B cell (primary cell): ENCODE results near the gene DDX39B. TPM values are rescaled to one million over a fixed set of nuclear protein-coding genes. Genes with fewer than 3 reads are reported as not detected.
"Not testable (repeated sequence)": the region's sequence is repeated elsewhere in the genome, so short reads cannot be mapped to it uniquely, and the experiment has no call there.

ENCODE experiments used
- ATAC-seq: fragments of 200-7000 bp; cut with Tn5 transposase; one replicate; pipeline ENCODE4 v1.10.0; 2021; ENCODE audit warnings: low read depth, mild to moderate bottlenecking, moderate number of reproducible peaks, moderate library complexity
- CTCF ChIA-PET: fragments of 350-600 bp; sonication (Branson Sonifier 250); formaldehyde crosslinking; loops from one replicate; lab custom pipeline; 2021; ENCODE audit warnings: antibody characterized with exemption, inconsistent platforms; lab: Charles Lee
- POLR2A ChIA-PET: fragments of 350-600 bp; sonication (Branson Sonifier 250); formaldehyde crosslinking; loops from one replicate; lab custom pipeline; 2021; ENCODE audit warnings: antibody characterized with exemption; lab: Charles Lee
- DNase-seq: peaks from one replicate; pipeline ENCODE4 v3.0.0; 2013
- H2AFZ ChIP-seq: 2 replicates; pipeline ENCODE4 v1.6.1; 2012; ENCODE audit warnings: mild to moderate bottlenecking, low read depth, low read length; ENCODE audit not compliant: insufficient read depth, poor library complexity, severe bottlenecking
- H3K27ac ChIP-seq, 2 donors: 1 replicate in 1 of 2; 2 replicates in 1 of 2; pipeline ENCODE4 v1.5.1; 2012 to 2013; ENCODE audit warnings: low read length in 2 of 2, mild to moderate bottlenecking in 2 of 2, moderate library complexity in 1 of 2
- H3K27me3 ChIP-seq, 4 experiments: fragments of 200-600 bp in 1 of 4; sonication (generic) in 1 of 4; replicated peaks in 1 of 4; 1 replicate in 2 of 4; 2 replicates in 2 of 4; pipeline versions ENCODE4 v1.6.1 to v1.7.0; 2013 to 2016; ENCODE audit warnings: low read length in 3 of 4, mild to moderate bottlenecking in 2 of 4, mixed read lengths in 1 of 4, moderate library complexity in 1 of 4; ENCODE audit not compliant: insufficient read depth in 4 of 4, control insufficient read depth in 3 of 4; ENCODE audit errors: control extremely low read depth in 1 of 4
- H3K36me3 ChIP-seq, 2 experiments: replicated peaks in 1 of 2; 1 replicate in 1 of 2; 2 replicates in 1 of 2; pipeline versions ENCODE4 v1.6.1 to v1.7.1; 2013; ENCODE audit warnings: low read length in 1 of 2; ENCODE audit not compliant: insufficient read depth in 2 of 2, control insufficient read depth in 1 of 2; ENCODE audit errors: control extremely low read depth in 1 of 2, extremely low read depth in 1 of 2
- H3K4me1 ChIP-seq, 2 donors: fragments of 200-600 bp in 1 of 2; sonication (generic) in 1 of 2; 1 replicate in 1 of 2; 2 replicates in 1 of 2; pipeline versions ENCODE4 v1.5.1 to v1.6.1; 2013 to 2017; ENCODE audit warnings: low read length in 2 of 2; ENCODE audit not compliant: control insufficient read depth in 2 of 2, insufficient read depth in 2 of 2
- H3K4me2 ChIP-seq: replicated peaks from 2 replicates; pipeline ENCODE3; 2012; ENCODE audit warnings: mild to moderate bottlenecking, low read depth, low read length; ENCODE audit not compliant: poor library complexity, severe bottlenecking
- H3K4me3 ChIP-seq, 5 experiments: fragments of 200-600 bp in 1 of 5; sonication (generic) in 1 of 5; 1 replicate in 3 of 5; 2 replicates in 2 of 5; pipeline versions ENCODE4 v1.5.1 to v1.7.0; 2011 to 2016; ENCODE audit warnings: low read length in 4 of 5, mild to moderate bottlenecking in 4 of 5, low read depth in 2 of 5, control low read depth in 1 of 5, moderate library complexity in 1 of 5; ENCODE audit not compliant: insufficient read depth in 1 of 5; ENCODE audit errors: control extremely low read depth in 1 of 5, extremely low read depth in 1 of 5
- H3K79me2 ChIP-seq: fragments of 200-600 bp; sonication (generic); one replicate; pipeline ENCODE4 v1.6.0; 2016; ENCODE audit warnings: low read length; ENCODE audit not compliant: control insufficient read depth, insufficient read depth
- H3K9ac ChIP-seq: fragments of 200-600 bp; sonication (generic); 2 replicates; pipeline ENCODE4 v1.6.1; 2017; ENCODE audit warnings: mild to moderate bottlenecking, low read length, moderate library complexity
- H3K9me3 ChIP-seq, 3 donors: one replicate each; pipeline versions ENCODE4 v1.6.1 to v1.7.1; 2013; ENCODE audit warnings: low read length in 2 of 3; ENCODE audit not compliant: control insufficient read depth in 2 of 3, insufficient read depth in 1 of 3; ENCODE audit errors: control extremely low read depth in 1 of 3
- H4K20me1 ChIP-seq: 2 replicates; pipeline ENCODE4 v1.6.0; 2012; ENCODE audit warnings: mild to moderate bottlenecking, low read length; ENCODE audit not compliant: insufficient read depth, control insufficient read depth, poor library complexity, severe bottlenecking
- H3K27ac Mint-ChIP-seq: one replicate; pipeline ENCODE4 v1.8.0; 2021; ENCODE audit warnings: mixed read lengths
- H3K27me3 Mint-ChIP-seq: one replicate; pipeline ENCODE4 v1.8.0; 2021; ENCODE audit warnings: mixed read lengths
- H3K4me1 Mint-ChIP-seq: one replicate; pipeline ENCODE4 v1.8.0; 2021; ENCODE audit warnings: mixed read lengths
- H3K4me3 Mint-ChIP-seq: one replicate; pipeline ENCODE4 v1.8.0; 2021; ENCODE audit warnings: mixed read lengths
- H3K9me3 Mint-ChIP-seq: one replicate; pipeline ENCODE4 v1.8.0; 2022; ENCODE audit warnings: mixed read lengths; ENCODE audit not compliant: insufficient read depth
- EZH2 ChIP-seq: IDR thresholded peaks from 2 replicates; pipeline ENCODE4 v1.6.1; 2012; ENCODE audit warnings: borderline replicate concordance, low read depth, mild to moderate bottlenecking, moderate library complexity, low read length; ENCODE audit not compliant: insufficient read depth, poor library complexity, severe bottlenecking
- WGBS: methylation state at CpG from one replicate; pipeline ENCODE4 v1.1.5; 2013; ENCODE audit warnings: missing lambda C conversion rate; ENCODE audit not compliant: insufficient coverage; 5-methylcytosine and 5-hydroxymethylcytosine counted together
- intact Hi-C: fragments of 100-400 bp; cut with micrococcal nuclease; formaldehyde crosslinking; loops from one replicate; pipeline ENCODE4 v1.10.0; 2022
- polyA plus RNA-seq: library from polyadenylated mRNA; depleted of rRNA; stranded (reverse); fragments of >200 nt; gene quantifications from 2 replicates; pipeline ENCODE4 v1.2.3, GENCODE V29; 2012
- total RNA-seq, 2 donors: library from RNA; stranded (reverse); fragments of 120-200 nt in 1 of 2; gene quantifications; 1 replicate in 1 of 2; 2 replicates in 1 of 2; pipeline versions ENCODE4 v1.2.3 to v1.2.4, GENCODE V29; 2013 to 2022
- TF ChIP-seq, protein P1 (sequence below): fragments of 200-600 bp; IDR thresholded peaks from one replicate; pipeline ENCODE4 v1.8.0; 2022; ENCODE audit warnings: antibody characterized with exemption, mild to moderate bottlenecking

The DDX39B gene
- total and polyA plus RNA-seq, 2 donors (not counting 1 experiment from before 2014, with no cell fraction given) = 576 to 838 TPM

DNA sequence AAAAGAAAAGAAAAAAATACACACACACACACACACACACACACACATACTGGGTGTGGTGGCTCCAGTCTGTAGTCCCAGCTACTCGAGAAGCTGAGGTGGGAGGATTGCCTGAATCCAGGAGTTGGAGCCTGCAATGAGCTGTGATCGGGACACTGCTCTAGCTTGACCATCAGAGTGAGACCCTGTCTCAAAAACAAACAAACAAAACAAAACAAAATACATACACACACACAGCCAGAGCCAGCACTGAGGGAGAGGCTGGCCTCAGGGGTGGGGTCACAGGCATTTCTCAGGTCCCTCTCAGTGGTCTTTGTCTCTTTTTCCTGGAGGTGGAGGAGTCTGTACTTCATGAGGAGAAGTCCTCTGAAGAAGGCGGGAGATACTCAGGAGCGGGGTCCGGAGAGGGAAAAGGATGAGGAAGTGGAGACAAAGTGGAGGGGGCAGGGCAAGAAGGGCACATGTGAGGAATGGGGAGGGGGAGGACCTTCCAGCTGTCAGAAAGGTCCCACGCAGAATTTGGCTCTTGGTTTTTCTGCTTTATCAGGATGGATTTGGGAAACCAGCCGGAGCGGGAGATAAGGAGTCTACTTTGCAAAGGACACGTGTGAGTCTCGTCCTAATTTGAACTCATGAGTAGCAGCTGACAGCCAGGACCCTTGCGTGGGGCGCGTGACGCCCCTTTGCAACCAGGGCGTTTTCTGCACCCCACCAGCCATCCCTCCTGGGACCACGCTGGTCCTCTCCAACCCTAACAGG, 51.5 kb downstream of the DDX39B start:
- Mint-ChIP-seq H3K27me3 (no peaks in the 10 kb centered on the region), H3K27ac (no peak overlapping the region), H3K4me3 (no peak overlapping the region), H3K9me3 (no peaks in the 10 kb centered on the region), H3K4me1 (peaks cover 21% of the 10 kb centered on the region)
- Histone ChIP-seq H3K9me3 (no peaks in the 10 kb centered on the region), H4K20me1 (peaks cover 10% of the 10 kb centered on the region), H3K36me3 (no peaks in the 10 kb centered on the region), H3K4me1 (peaks cover 16 to 23% of the 10 kb centered on the region in 2 donors), H3K27ac (no peak overlapping the region), H3K27me3 (no peaks in the 10 kb centered on the region), H3K79me2 (peaks cover 51% of the 10 kb centered on the region), H3K4me2 (no peak overlapping the region), H3K9ac (no peak overlapping the region), H2AFZ (no peak overlapping the region), H3K4me3 (no peak overlapping the region)
- ChIA-PET POLR2A (no interaction called here), CTCF (interaction anchor here (1.2 to 1.3 kb wide), 2 partner anchors 48 to 90 kb away, joined by 3 read pairs; no protein-coding TSS in a partner anchor)
- ATAC-seq (no peak), DNase-seq (no peak)
- WGBS = 85% methylated on average over 10 of the region's 16 CpGs
- no peak for TF ChIP-seq EZH2
- TF ChIP-seq, protein P1, sequence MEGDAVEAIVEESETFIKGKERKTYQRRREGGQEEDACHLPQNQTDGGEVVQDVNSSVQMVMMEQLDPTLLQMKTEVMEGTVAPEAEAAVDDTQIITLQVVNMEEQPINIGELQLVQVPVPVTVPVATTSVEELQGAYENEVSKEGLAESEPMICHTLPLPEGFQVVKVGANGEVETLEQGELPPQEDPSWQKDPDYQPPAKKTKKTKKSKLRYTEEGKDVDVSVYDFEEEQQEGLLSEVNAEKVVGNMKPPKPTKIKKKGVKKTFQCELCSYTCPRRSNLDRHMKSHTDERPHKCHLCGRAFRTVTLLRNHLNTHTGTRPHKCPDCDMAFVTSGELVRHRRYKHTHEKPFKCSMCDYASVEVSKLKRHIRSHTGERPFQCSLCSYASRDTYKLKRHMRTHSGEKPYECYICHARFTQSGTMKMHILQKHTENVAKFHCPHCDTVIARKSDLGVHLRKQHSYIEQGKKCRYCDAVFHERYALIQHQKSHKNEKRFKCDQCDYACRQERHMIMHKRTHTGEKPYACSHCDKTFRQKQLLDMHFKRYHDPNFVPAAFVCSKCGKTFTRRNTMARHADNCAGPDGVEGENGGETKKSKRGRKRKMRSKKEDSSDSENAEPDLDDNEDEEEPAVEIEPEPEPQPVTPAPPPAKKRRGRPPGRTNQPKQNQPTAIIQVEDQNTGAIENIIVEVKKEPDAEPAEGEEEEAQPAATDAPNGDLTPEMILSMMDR = no peak
- intact Hi-C loops = loop anchor here (2.0 to 10.0 kb wide), 3 partner anchors 93 to 705 kb away; partner anchors contain the start of genes GPSM3, NEU1 and PBX2

DNA sequence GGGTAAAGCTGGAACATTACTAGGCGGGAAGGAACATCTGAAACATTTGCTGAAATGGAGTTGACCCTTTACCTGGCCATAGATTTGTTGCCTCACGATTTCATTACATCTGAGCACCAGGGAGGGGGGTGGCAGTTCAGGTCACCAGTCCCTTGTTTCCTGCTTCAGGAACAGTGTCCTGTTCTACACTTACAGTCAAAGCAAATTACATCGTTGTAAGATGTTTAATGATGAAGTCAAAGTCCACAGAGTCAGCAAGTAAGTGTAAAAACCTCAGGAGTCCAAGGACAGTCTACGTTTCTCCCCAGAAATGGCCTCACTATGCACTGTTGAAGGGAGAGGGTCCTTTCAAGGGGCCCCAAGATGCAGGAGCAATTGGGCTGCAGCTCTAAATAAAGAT, 52.7 kb downstream of the DDX39B start:
- Histone ChIP-seq H2AFZ (no peak overlapping the region), H3K4me1 (peaks cover 14 to 20% of the 10 kb centered on the region in 2 donors), H3K4me2 (no peak overlapping the region), H3K4me3 (no peak overlapping the region), H3K27ac (no peak overlapping the region), H3K27me3 (no peaks in the 10 kb centered on the region), H4K20me1 (peaks cover 10% of the 10 kb centered on the region), H3K9ac (no peak overlapping the region), H3K36me3 (no peaks in the 10 kb centered on the region), H3K79me2 (peaks cover 48% of the 10 kb centered on the region), H3K9me3 (no peaks in the 10 kb centered on the region)
- no peak for DNase-seq
- WGBS = 100% methylated on average over 1 of the region's 4 CpGs
- H3K27me3 Mint-ChIP-seq = no peaks in the 10 kb centered on the region
- no peak overlapping the region for H3K27ac Mint-ChIP-seq
- ChIA-PET POLR2A (no interaction called here), CTCF (interaction anchor here (1.1 to 1.3 kb wide), 3 partner anchors 47 to 91 kb away, joined by 3 to 5 read pairs (median 3); no protein-coding TSS in a partner anchor)
- H3K9me3 Mint-ChIP-seq = no peaks in the 10 kb centered on the region
- TF ChIP-seq, protein P1 = no peak
- no peak for TF ChIP-seq EZH2
- peaks cover 17% of the 10 kb centered on the region for H3K4me1 Mint-ChIP-seq
- intact Hi-C loops = no loop called here
- no peak for ATAC-seq
- no peak overlapping the region for H3K4me3 Mint-ChIP-seq

DNA sequence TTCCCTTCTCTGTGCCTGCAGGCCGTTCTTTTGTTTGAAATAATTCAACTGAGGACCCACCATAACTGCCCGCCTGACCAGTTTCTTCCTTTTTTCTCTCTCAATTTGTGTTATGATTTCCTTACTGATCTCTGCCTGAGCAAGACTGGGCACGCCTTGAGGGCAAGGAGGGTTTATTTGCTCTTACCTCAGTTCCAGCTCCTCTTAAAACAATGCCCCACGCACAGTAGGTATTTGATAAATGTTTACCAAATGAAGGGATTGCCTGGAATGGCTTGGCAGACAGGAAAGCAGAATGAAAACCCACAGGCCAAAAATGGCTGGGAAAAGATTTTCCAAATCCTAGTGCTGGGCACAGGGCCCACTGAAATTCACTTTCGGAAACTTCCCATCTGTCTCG, 54.1 kb downstream of the DDX39B start:
- H3K9me3 ChIP-seq, H3K27me3 Mint-ChIP-seq, H3K27ac ChIP-seq, H3K36me3 ChIP-seq, H3K9me3 Mint-ChIP-seq, H3K4me3 ChIP-seq, H3K9ac ChIP-seq, H3K4me3 Mint-ChIP-seq, DNase-seq, intact Hi-C loops, H4K20me1 ChIP-seq, H3K4me2 ChIP-seq, H3K27me3 ChIP-seq, H3K27ac Mint-ChIP-seq, H2AFZ ChIP-seq, POLR2A ChIA-PET, ATAC-seq: not testable (repeated sequence)
- WGBS = 100% methylated on average over 3 of the region's 6 CpGs
- Histone ChIP-seq H3K79me2 (peaks cover 34% of the 10 kb centered on the region), H3K4me1 (peaks cover 8 to 12% of the 10 kb centered on the region in 2 donors)
- peaks cover 12% of the 10 kb centered on the region for H3K4me1 Mint-ChIP-seq
- CTCF ChIA-PET = interaction anchor here (1.2 kb wide), 1 partner anchor 97 kb away, joined by 4 read pairs; no protein-coding TSS in a partner anchor
